ENCODE data around the gene FABP3.

GRCh38 chr1:31409946-31410858 is 37.3 kb upstream of the FABP3 start:
- no peak for TF ChIP-seq CTCF (IDR thresholded peaks at IDR 0.05)
- TF ChIP-seq POLR2AphosphoS5 (IDR thresholded peaks at IDR 0.05; ENCODE audit: low read depth, low read length), result no peak
- TF ChIP-seq TCF7L2 (IDR thresholded peaks at IDR 0.05; ENCODE audit: low read depth, low read length), result no peak
- TF ChIP-seq REST (IDR thresholded peaks at IDR 0.05; ENCODE audit: insufficient read depth in 1 of 2, low read depth in 2 of 2, low read length in 1 of 2), result no peak
- no peak for TF ChIP-seq SIN3A (IDR thresholded peaks at IDR 0.05; ENCODE audit: borderline replicate concordance, insufficient read depth, low read depth, low read length)
